BE2C (cell line): ENCODE measurements around the gene DHX58.
A peak's percentile ranks its signal among the peaks of the same experiment; 100 is the strongest.

Experiments
- DNase-seq: peaks from one replicate; pipeline ENCODE4 v3.0.0-alpha.2; 2020
- H3K27me3 ChIP-seq: fragments of 250-450 bp; sonication (Bioruptor Pico); 2 replicates; pipeline ENCODE4 v1.5.1; 2020; ENCODE audit warnings: mild to moderate bottlenecking
- H3K36me3 ChIP-seq: fragments of 250-450 bp; sonication (Bioruptor Pico); 2 replicates; pipeline ENCODE4 v1.5.1; 2020; ENCODE audit warnings: mild to moderate bottlenecking
- H3K4me1 ChIP-seq: fragments of 250-450 bp; sonication (Bioruptor Pico); 2 replicates; pipeline ENCODE4 v1.5.1; 2020
- H3K4me3 ChIP-seq: 2 replicates; pipeline ENCODE4 v1.5.1; 2011; ENCODE audit warnings: low read depth, low read length
- H3K9me3 ChIP-seq: fragments of 250-450 bp; sonication (Bioruptor Pico); 2 replicates; pipeline ENCODE4 v1.5.1; 2020
- CTCF ChIP-seq: IDR thresholded peaks from 2 replicates; pipeline ENCODE4 v1.5.1; 2012; ENCODE audit warnings: mild to moderate bottlenecking, low read depth, low read length

Gene DHX58

GRCh38 chr17:42122371-42123303 lies 10.1 kb upstream of the DHX58 start, which contains the start of gene HSPB9:
TSS of gene HSPB9 (plus strand) at chr17:42122804. CDS start at chr17:42122851, 47 bp downstream.
- DNase-seq = no peak

GRCh38 chr17:42120770-42121769 lies 8.6 kb upstream of the DHX58 start, which contains the start of gene KAT2A:
TSS of gene KAT2A (minus strand) at chr17:42121367. CDS start at chr17:42121304, 63 bp downstream.
- H3K4me1 ChIP-seq = peaks cover 4% of the 10 kb centered on the region; the same call in 1 of the 2 replicates
- no peak for TF ChIP-seq CTCF
- peaks cover 41% of the 10 kb centered on the region for H3K36me3 ChIP-seq
- H3K4me3 ChIP-seq = peak within 1 kb of the TSS; percentile 58
- peak; percentile 89 for DNase-seq
- H3K9me3 ChIP-seq = no peaks in the 10 kb centered on the region
- no peaks in the 10 kb centered on the region for H3K27me3 ChIP-seq

More at GRCh38 chr17:42122371-42123303, 10.1 kb upstream of the DHX58 start, which contains the start of gene HSPB9:
- Histone ChIP-seq H3K27me3 (no peaks in the 10 kb centered on the region), H3K4me3 (no peak within 1 kb of the TSS), H3K9me3 (no peaks in the 10 kb centered on the region), H3K36me3 (peaks cover 41% of the 10 kb centered on the region), H3K4me1 (peaks cover 4% of the 10 kb centered on the region; the same call in 1 of the 2 replicates)
- TF ChIP-seq CTCF = no peak

- no peaks in the 10 kb centered on the region for H3K27me3 ChIP-seq
- peaks cover 33% of the 10 kb centered on the region for H3K36me3 ChIP-seq
- no peak for DNase-seq
- H3K4me1 ChIP-seq = peaks cover 4% of the 10 kb centered on the region; the same call in 1 of the 2 replicates
- no peaks in the 10 kb centered on the region for H3K9me3 ChIP-seq
- no peak for TF ChIP-seq CTCF
- H3K4me3 ChIP-seq = peak overlapping the region; percentile 58
Measured at GRCh38 chr17:42120161-42120769, 7.8 kb upstream of the DHX58 start.

- H3K4me1 ChIP-seq = peaks cover 4% of the 10 kb centered on the region; the same call in 1 of the 2 replicates
- no peak for TF ChIP-seq CTCF
- no peak overlapping the region for H3K4me3 ChIP-seq
- no peak for DNase-seq
- H3K27me3 ChIP-seq = no peaks in the 10 kb centered on the region
- H3K36me3 ChIP-seq = peaks cover 31% of the 10 kb centered on the region
- H3K9me3 ChIP-seq = no peaks in the 10 kb centered on the region
Measured at GRCh38 chr17:42119301-42119700, 6.8 kb upstream of the DHX58 start.

- TF ChIP-seq CTCF = peak; percentile 66
- H3K9me3 ChIP-seq = no peaks in the 10 kb centered on the region
- H3K27me3 ChIP-seq = no peaks in the 10 kb centered on the region
- H3K36me3 ChIP-seq = peaks cover 31% of the 10 kb centered on the region
- H3K4me3 ChIP-seq = no peak overlapping the region
- peak; percentile 62 for DNase-seq
- peaks cover 4% of the 10 kb centered on the region; the same call in 1 of the 2 replicates for H3K4me1 ChIP-seq
Measured at GRCh38 chr17:42118545-42118944, 6.0 kb upstream of the DHX58 start.
